Sigmoid colon (tissue), 7 donors: ENCODE data around the gene TICAM2. TPM values are rescaled to one million over a fixed set of nuclear protein-coding genes. Genes with fewer than 3 reads are reported as not detected.

Experiments used
- DNase-seq: peaks from one replicate; pipeline ENCODE4 v3.0.0-alpha.2; 2019
- H3K27ac ChIP-seq, 4 donors: fragments of 200-600 bp; sonication (generic); one replicate each; pipeline ENCODE4 v1.5.1; 2016 to 2019; ENCODE audit warnings: mild to moderate bottlenecking in 1 of 4
- H3K27me3 ChIP-seq, 3 donors: fragments of 200-600 bp; sonication (generic); one replicate each; pipeline ENCODE4 v1.5.1; 2019; ENCODE audit warnings: mild to moderate bottlenecking in 1 of 3
- H3K36me3 ChIP-seq, 4 donors: fragments of 200-600 bp; sonication (generic); one replicate each; pipeline ENCODE4 v1.5.1; 2016 to 2019
- H3K4me1 ChIP-seq, 4 donors: fragments of 200-600 bp; sonication (generic); one replicate each; pipeline ENCODE4 v1.5.1; 2017 to 2019
- H3K4me3 ChIP-seq, 4 donors: fragments of 200-600 bp; sonication (generic); one replicate each; pipeline ENCODE4 v1.5.1; 2017 to 2019; ENCODE audit warnings: mild to moderate bottlenecking in 2 of 4, moderate library complexity in 1 of 4
- H3K9me3 ChIP-seq, 4 donors: fragments of 200-600 bp in 3 of 4; sonication (generic) in 3 of 4; one replicate each; pipeline versions ENCODE4 v1.5.1 to v1.6.1; 2013 to 2019
- EP300 ChIP-seq, 4 donors: sonication (generic); formaldehyde crosslinking; IDR thresholded peaks; one replicate each; pipeline ENCODE4 v1.6.1; 2017; ENCODE audit warnings: antibody characterized with exemption in 4 of 4
- POLR2A ChIP-seq, 2 donors: fragments of 450-650 bp; IDR thresholded peaks; one replicate each; pipeline ENCODE4 v1.6.1; 2016; ENCODE audit warnings: antibody characterized with exemption in 2 of 2, mild to moderate bottlenecking in 2 of 2, moderate library complexity in 2 of 2
- POLR2AphosphoS5 ChIP-seq, 4 donors: sonication (generic); formaldehyde crosslinking; IDR thresholded peaks; one replicate each; pipeline ENCODE4 v1.6.1; 2017; ENCODE audit warnings: antibody characterized with exemption in 4 of 4
- WGBS, 2 donors: extraction: QIAGEN DNeasy Blood & Tissue Kit; methylation state at CpG; one replicate each; pipeline ENCODE4 v1.1.7; 2013; 5-methylcytosine and 5-hydroxymethylcytosine counted together
- intact Hi-C: fragments of 100-400 bp; cut with DNase I; formaldehyde crosslinking; loops from one replicate; pipeline ENCODE4 v1.15.1; 2023
- polyA plus RNA-seq, 3 donors: library from polyadenylated mRNA; stranded (reverse); fragments of 200-250 nt; gene quantifications; one replicate each; pipeline ENCODE4 v1.2.3, GENCODE V29; 2013
- total RNA-seq, 4 donors: library from RNA; depleted of rRNA; stranded (reverse); fragments of >200 nt; gene quantifications; one replicate each; pipeline ENCODE4 v1.1.0, GENCODE V29; 2016
- TF ChIP-seq, protein P1 (sequence below), 4 experiments: fragments of 450-650 bp in 3 of 4; fragments of 200-600 bp in 1 of 4; IDR thresholded peaks; one replicate each; pipeline ENCODE4 v1.5.1; 2016 to 2019; ENCODE audit warnings: antibody characterized with exemption in 4 of 4, mild to moderate bottlenecking in 3 of 4, moderate library complexity in 2 of 4
- donor health status: healthy with polysubstance abuse.
- donor health status: Bipolar disorder and iron deficiency.
- donor health status: healthy.

Gene TICAM2
- total and polyA plus RNA-seq, 7 donors, result 0.95 to 3.9 (median 2.0) TPM; not detected in 1

DNA sequence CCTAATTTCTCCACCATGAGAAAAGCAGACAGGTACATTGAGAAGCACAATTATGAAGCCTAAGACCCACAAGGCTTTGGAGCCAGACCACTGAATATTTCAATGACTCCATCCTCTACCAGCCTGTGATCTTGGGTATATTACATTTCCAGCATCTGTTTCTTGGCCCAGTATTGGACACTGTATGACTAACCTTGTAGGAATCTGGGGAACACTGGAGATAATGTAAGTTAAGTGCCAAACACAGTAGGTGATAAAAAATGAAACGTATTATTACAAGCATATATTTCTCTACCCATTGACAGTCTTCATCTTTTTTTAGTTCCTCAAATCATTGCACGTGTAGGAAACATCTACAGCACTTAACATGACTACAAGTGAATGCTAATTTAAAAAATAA, 29.1 kb downstream of the TICAM2 start:
- H3K9me3 ChIP-seq, result no peaks in the 10 kb centered on the region
- no peaks in the 10 kb centered on the region for H3K27me3 ChIP-seq
- H3K4me3 ChIP-seq, result no peak overlapping the region
- WGBS, 2 donors, result 85 to 87% methylated on average over 2 of the region's 2 CpGs
- H3K27ac ChIP-seq, result no peak overlapping the region
- no peak for TF ChIP-seq POLR2AphosphoS5 (IDR thresholded peaks at IDR 0.05)
- intact Hi-C loops, result loop anchor here (2.0 to 5.0 kb wide), 2 partner anchors 196 to 264 kb away; no protein-coding TSS in a partner anchor
- peaks cover 0 to 5% (median 0%) of the 10 kb centered on the region in 4 donors for H3K36me3 ChIP-seq
- DNase-seq, result no peak
- H3K4me1 ChIP-seq, result no peaks in the 10 kb centered on the region

DNA sequence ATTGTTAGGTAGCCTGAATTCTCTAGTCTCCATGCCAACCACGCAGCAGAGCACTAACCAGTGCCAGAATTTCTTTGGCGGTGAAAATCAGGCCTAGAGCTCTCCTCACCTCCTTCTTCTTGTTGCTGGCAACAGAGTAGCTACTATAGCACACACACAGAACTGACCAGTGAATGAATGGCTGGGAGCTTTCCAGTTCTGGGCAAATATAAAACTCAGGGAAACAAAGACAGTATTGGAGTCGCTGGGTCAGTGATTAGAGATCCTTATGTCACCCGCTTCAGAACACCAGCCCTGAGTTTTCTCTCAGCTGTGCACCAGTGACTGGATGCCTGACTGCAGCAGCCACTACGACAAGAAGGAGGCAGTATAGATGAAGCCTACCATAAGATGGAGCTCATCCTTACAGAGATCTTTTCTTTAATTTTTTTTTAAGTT, 30.8 kb downstream of the TICAM2 start:
- WGBS, 2 donors, result 84 to 90% methylated on average over 5 of the region's 5 CpGs
- no peak for TF ChIP-seq POLR2A (IDR thresholded peaks at IDR 0.05)
- TF ChIP-seq, protein P1, sequence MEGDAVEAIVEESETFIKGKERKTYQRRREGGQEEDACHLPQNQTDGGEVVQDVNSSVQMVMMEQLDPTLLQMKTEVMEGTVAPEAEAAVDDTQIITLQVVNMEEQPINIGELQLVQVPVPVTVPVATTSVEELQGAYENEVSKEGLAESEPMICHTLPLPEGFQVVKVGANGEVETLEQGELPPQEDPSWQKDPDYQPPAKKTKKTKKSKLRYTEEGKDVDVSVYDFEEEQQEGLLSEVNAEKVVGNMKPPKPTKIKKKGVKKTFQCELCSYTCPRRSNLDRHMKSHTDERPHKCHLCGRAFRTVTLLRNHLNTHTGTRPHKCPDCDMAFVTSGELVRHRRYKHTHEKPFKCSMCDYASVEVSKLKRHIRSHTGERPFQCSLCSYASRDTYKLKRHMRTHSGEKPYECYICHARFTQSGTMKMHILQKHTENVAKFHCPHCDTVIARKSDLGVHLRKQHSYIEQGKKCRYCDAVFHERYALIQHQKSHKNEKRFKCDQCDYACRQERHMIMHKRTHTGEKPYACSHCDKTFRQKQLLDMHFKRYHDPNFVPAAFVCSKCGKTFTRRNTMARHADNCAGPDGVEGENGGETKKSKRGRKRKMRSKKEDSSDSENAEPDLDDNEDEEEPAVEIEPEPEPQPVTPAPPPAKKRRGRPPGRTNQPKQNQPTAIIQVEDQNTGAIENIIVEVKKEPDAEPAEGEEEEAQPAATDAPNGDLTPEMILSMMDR (IDR thresholded peaks at IDR 0.05), result peak in 1 of 4 experiments; percentile 8
- TF ChIP-seq EP300 (IDR thresholded peaks at IDR 0.05), result no peak
- no peak for TF ChIP-seq POLR2AphosphoS5 (IDR thresholded peaks at IDR 0.05)
- H3K27me3 ChIP-seq, result no peaks in the 10 kb centered on the region
- no peak for DNase-seq
- peak overlapping the region in 2 of 4 donors; percentile 10 to 23 for H3K27ac ChIP-seq
- intact Hi-C loops, result loop anchor here (5.0 kb wide), 1 partner anchor 194 kb away; no protein-coding TSS in a partner anchor
- H3K9me3 ChIP-seq, result no peaks in the 10 kb centered on the region
- H3K36me3 ChIP-seq, result no peaks in the 10 kb centered on the region
- H3K4me1 ChIP-seq, result no peaks in the 10 kb centered on the region
- H3K4me3 ChIP-seq, result no peak overlapping the region

DNA sequence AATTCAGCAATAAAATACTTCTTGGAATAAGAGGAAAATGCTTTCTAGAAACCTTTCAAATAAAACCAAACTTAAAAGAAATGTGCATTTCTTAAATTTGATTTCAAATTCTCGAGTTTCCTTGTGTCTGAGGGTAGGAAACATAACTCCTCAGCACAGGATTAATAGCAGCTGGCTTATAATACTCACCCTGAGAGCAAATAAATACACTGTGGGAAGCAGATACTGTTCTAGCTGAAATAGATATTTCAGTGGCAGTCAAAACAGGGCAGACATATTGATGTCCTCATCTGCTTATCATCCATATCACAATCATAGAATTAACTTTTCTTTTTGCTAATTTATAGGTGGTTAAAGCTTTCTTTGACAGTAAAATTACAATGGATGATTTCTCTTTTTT, 33.6 kb downstream of the TICAM2 start:
- no peak for DNase-seq
- 83% methylated on average over 1 of the region's 1 CpG for WGBS, 2 donors

DNA sequence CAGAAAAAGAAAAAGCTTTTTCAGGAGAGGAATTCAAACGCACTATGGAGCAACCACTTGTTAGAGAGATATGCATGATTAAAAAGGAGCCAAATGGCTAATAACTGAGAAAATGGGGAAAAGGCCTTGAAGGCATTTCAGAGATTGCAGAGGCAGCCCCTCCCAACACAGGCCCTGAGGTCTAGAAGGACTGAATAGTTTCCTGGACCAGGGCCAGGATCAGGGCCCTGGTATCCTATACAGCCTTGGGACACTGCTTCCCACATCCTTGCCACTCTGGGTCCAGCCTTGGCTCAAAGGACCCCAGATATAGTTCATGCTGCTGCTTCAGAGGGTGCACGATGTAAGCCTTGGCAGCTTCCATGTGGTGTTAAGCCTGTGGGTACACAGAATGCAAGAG, 37.0 kb downstream of the TICAM2 start:
- 92 to 93% methylated on average over 2 of the region's 2 CpGs for WGBS, 2 donors
- intact Hi-C loops, result no loop called here
- no peak overlapping the region for H3K27ac ChIP-seq
- H3K4me1 ChIP-seq, result no peaks in the 10 kb centered on the region
- no peaks in the 10 kb centered on the region for H3K36me3 ChIP-seq
- no peaks in the 10 kb centered on the region for H3K9me3 ChIP-seq
- no peaks in the 10 kb centered on the region for H3K27me3 ChIP-seq
- TF ChIP-seq POLR2A (IDR thresholded peaks at IDR 0.05) (no peak), POLR2AphosphoS5 (IDR thresholded peaks at IDR 0.05) (no peak), EP300 (IDR thresholded peaks at IDR 0.05) (no peak)
- TF ChIP-seq, protein P1 (IDR thresholded peaks at IDR 0.05), result no peak
- DNase-seq, result no peak
- H3K4me3 ChIP-seq, result no peak overlapping the region

More for the DNA sequence above, 33.6 kb downstream of the TICAM2 start:
- intact Hi-C loops, result no loop called here
- no peaks in the 10 kb centered on the region for H3K4me1 ChIP-seq
- H3K27me3 ChIP-seq, result no peaks in the 10 kb centered on the region
- no peak overlapping the region for H3K4me3 ChIP-seq
- H3K9me3 ChIP-seq, result no peaks in the 10 kb centered on the region
- H3K27ac ChIP-seq, result no peak overlapping the region
- TF ChIP-seq POLR2A (IDR thresholded peaks at IDR 0.05), result no peak
- TF ChIP-seq POLR2AphosphoS5 (IDR thresholded peaks at IDR 0.05), result no peak
- no peak for TF ChIP-seq EP300 (IDR thresholded peaks at IDR 0.05)
- TF ChIP-seq, protein P1 (IDR thresholded peaks at IDR 0.05), result no peak
- H3K36me3 ChIP-seq, result no peaks in the 10 kb centered on the region

DNA sequence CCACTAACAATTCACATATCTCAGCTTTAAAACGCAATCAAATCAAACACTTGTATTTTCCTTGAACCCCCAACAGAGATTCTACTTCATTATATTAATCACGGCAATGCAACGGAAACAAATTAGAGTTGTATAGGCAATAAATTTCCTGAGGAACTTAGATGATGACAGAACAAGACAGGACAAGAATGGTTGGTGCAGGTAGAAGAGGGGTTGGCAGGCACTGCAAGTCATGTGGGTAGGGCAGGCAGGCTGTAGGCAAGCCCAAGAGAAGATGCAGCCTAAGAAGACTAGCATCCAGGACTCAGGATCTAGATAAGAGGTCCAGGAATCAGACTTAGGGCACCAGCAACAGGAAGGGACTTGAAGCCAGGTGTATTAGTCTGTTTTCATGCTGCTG, 41.1 kb downstream of the TICAM2 start:
- no peak overlapping the region for H3K27ac ChIP-seq
- H3K4me3 ChIP-seq, result no peak overlapping the region
- no peaks in the 10 kb centered on the region for H3K36me3 ChIP-seq
- H3K4me1 ChIP-seq, result peaks cover 0 to 24% (median 8%) of the 10 kb centered on the region in 4 donors
- intact Hi-C loops, result no loop called here
- no peaks in the 10 kb centered on the region for H3K9me3 ChIP-seq
- 95% methylated on average over 3 of the region's 3 CpGs for whole genome bisulfite sequencing, 2 donors
- no peak for TF ChIP-seq POLR2AphosphoS5 (IDR thresholded peaks at IDR 0.05)
- H3K27me3 ChIP-seq, result no peaks in the 10 kb centered on the region
- no peak for DNase-seq

DNA sequence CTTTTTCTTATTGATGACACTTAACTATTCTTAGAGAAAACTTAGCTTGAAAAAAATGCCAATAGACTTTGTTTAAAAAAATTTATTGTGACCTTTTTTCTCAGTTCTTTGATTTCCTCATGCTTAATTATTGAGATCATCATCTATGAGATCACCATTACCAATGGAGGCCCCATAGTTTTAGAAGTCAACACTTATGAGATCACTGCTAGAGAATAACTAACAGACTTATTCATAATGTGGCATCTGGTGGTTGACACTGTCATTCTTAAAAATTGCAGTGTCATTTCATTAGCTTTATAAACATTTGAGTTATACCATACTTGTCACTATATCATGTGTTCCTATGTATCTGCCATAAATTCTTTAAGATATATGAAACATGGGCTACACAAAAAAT, 42.8 kb downstream of the TICAM2 start:
- Histone ChIP-seq H3K27me3 (no peaks in the 10 kb centered on the region), H3K9me3 (no peaks in the 10 kb centered on the region), H3K4me1 (peaks cover 0 to 24% (median 8%) of the 10 kb centered on the region in 4 donors), H3K4me3 (no peak overlapping the region), H3K27ac (no peak overlapping the region), H3K36me3 (no peaks in the 10 kb centered on the region)
- intact Hi-C loops, result no loop called here
- TF ChIP-seq POLR2AphosphoS5 (IDR thresholded peaks at IDR 0.05), result no peak
- TF ChIP-seq, protein P1 (IDR thresholded peaks at IDR 0.05), result no peak
- TF ChIP-seq EP300 (IDR thresholded peaks at IDR 0.05), result no peak
- no peak for TF ChIP-seq POLR2A (IDR thresholded peaks at IDR 0.05)
- no peak for DNase-seq
